Endodermal cell (in vitro differentiated cells): ENCODE measurements around the gene AKAP12. TPM values are rescaled to one million over a fixed set of nuclear protein-coding genes. Genes with fewer than 3 reads are reported as not detected.

Source experiments
- DNase-seq: peaks from one replicate; pipeline ENCODE4 v3.0.0-alpha.2; 2017
- H3K27ac ChIP-seq: 2 replicates; pipeline ENCODE4 v1.5.1; 2013; ENCODE audit warnings: mild to moderate bottlenecking, low read depth, low read length, moderate library complexity
- H3K27me3 ChIP-seq: 2 replicates; pipeline ENCODE4 v1.6.1; 2013; ENCODE audit warnings: mild to moderate bottlenecking, low read length, moderate library complexity; ENCODE audit not compliant: insufficient read depth, control insufficient read depth, poor library complexity, severe bottlenecking
- H3K36me3 ChIP-seq: 2 replicates; pipeline ENCODE4 v1.7.0; 2013; ENCODE audit warnings: mild to moderate bottlenecking, low read length, moderate library complexity; ENCODE audit not compliant: control insufficient read depth, insufficient read depth
- H3K4me1 ChIP-seq: one replicate; pipeline ENCODE4 v1.7.0; 2013; ENCODE audit warnings: low read length; ENCODE audit not compliant: control insufficient read depth, insufficient read depth
- H3K4me3 ChIP-seq: 2 replicates; pipeline ENCODE4 v1.5.1; 2013; ENCODE audit warnings: mild to moderate bottlenecking, low read length, moderate library complexity
- H3K9ac ChIP-seq: 2 replicates; pipeline ENCODE4 v1.6.1; 2013; ENCODE audit warnings: mild to moderate bottlenecking, low read length, moderate library complexity; ENCODE audit not compliant: poor library complexity, severe bottlenecking; ENCODE audit errors: extremely low read depth
- H3K9me3 ChIP-seq: 2 replicates; pipeline ENCODE4 v1.6.1; 2013; ENCODE audit warnings: mild to moderate bottlenecking, low read length, moderate library complexity; ENCODE audit not compliant: control insufficient read depth
- H3K27ac Mint-ChIP-seq: 2 replicates; pipeline ENCODE4 v1.8.0; 2020; ENCODE audit warnings: mixed read lengths
- H3K27me3 Mint-ChIP-seq: 2 replicates; pipeline ENCODE4 v1.8.0; 2021; ENCODE audit warnings: mild to moderate bottlenecking, mixed read lengths; ENCODE audit not compliant: insufficient read depth
- H3K36me3 Mint-ChIP-seq: 2 replicates; pipeline ENCODE4 v1.8.0; 2020; ENCODE audit warnings: low read depth, mixed read lengths
- H3K4me1 Mint-ChIP-seq: 2 replicates; pipeline ENCODE4 v1.8.0; 2020; ENCODE audit warnings: mixed read lengths
- H3K4me3 Mint-ChIP-seq: 2 replicates; pipeline ENCODE4 v1.8.0; 2020; ENCODE audit warnings: mild to moderate bottlenecking, moderate library complexity, mixed read lengths
- H3K9me3 Mint-ChIP-seq: 2 replicates; pipeline ENCODE4 v1.8.0; 2020; ENCODE audit warnings: mild to moderate bottlenecking, mixed read lengths
- CTCF ChIP-seq: fragments of 200-600 bp; sonication (generic); conservative IDR thresholded peaks from 2 replicates; pipeline ENCODE4 v1.5.0; 2021; ENCODE audit warnings: antibody characterized with exemption, mild to moderate bottlenecking
- WGBS, 2 experiments: methylation state at CpG; one replicate each; pipeline versions ENCODE4 v1.1.5 to v1.1.7; 2013; ENCODE audit warnings: missing lambda C conversion rate in 2 of 2, mixed read lengths in 1 of 2; ENCODE audit not compliant: insufficient coverage in 1 of 2, insufficient read length in 1 of 2; 5-methylcytosine and 5-hydroxymethylcytosine counted together
- total RNA-seq, 2 donors: library from RNA; stranded (reverse); fragmentation: NEBNext Ultra II Directional in 1 of 2; extraction: Animal tissue kit (Norgen Biotek cat#: 25700) in 1 of 2; gene quantifications; 2 replicates in 1 of 2; 3 replicates in 1 of 2; pipeline ENCODE4 v1.2.1, GENCODE V29; 2021

The AKAP12 gene
- total RNA-seq, 2 donors from 2014 or later = 27.3 to 33.3 TPM

DNA sequence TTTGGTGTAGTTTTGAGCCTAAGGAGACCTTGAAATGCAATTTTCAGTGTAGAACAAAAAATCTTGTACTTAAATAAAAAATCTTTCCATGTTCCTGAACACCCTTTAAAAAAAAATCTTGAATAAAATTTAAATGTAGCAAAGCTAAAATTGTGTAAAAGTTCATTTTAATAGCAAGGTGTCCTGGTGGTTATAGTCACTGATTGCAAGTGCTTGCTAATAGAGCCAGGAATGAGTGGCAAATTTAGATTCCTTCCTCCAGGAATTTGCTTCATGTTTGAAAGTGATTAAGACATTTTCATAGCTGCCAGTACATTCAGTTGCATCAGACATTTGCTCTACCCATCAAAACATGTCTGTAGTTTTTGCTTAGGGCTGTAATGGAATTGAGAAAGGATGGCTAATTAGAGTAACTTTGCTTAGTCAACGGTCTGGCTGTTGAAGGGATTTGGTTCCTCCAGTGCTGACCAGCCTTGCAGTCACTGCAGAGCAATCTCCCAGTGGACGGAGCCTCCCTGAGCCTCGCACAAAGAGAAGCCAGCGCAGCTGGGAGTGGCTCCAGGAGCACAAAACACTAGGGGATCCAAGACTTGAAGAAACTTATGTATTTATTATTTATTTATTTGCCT, 36.5 kb downstream of the AKAP12 start:
- H3K4me1 Mint-ChIP-seq = peaks cover 9% of the 10 kb centered on the region
- WGBS, 2 experiments = 85% methylated on average over 4 of the region's 4 CpGs; no CpG with 5 or more reads in 1 of the 2 experiments
- no peak overlapping the region for H3K27ac Mint-ChIP-seq
- no peaks in the 10 kb centered on the region for H3K9me3 Mint-ChIP-seq
- peak; percentile 27 for TF ChIP-seq CTCF
- no peak overlapping the region for H3K4me3 Mint-ChIP-seq
- H3K27me3 Mint-ChIP-seq = no peaks in the 10 kb centered on the region
- Histone ChIP-seq H3K36me3 (no peaks in the 10 kb centered on the region), H3K27me3 (no peaks in the 10 kb centered on the region), H3K27ac (no peak overlapping the region), H3K9ac (no peak overlapping the region), H3K4me3 (no peak overlapping the region), H3K9me3 (no peaks in the 10 kb centered on the region), H3K4me1 (no peaks in the 10 kb centered on the region)
- no peaks in the 10 kb centered on the region for H3K36me3 Mint-ChIP-seq
- no peak for DNase-seq

- Histone ChIP-seq H3K4me1 (no peaks in the 10 kb centered on the region), H3K9ac (no peak overlapping the region), H3K4me3 (no peak overlapping the region), H3K27ac (no peak overlapping the region), H3K9me3 (no peaks in the 10 kb centered on the region), H3K27me3 (no peaks in the 10 kb centered on the region), H3K36me3 (no peaks in the 10 kb centered on the region)
- Mint-ChIP-seq H3K36me3 (no peaks in the 10 kb centered on the region), H3K9me3 (no peaks in the 10 kb centered on the region), H3K27ac (no peak overlapping the region), H3K27me3 (no peaks in the 10 kb centered on the region), H3K4me1 (peaks cover 10% of the 10 kb centered on the region), H3K4me3 (no peak overlapping the region)
- no CpG with 5 or more reads among the region's 2 CpGs for WGBS, 2 experiments
- TF ChIP-seq CTCF = no peak
- DNase-seq = no peak
These were observed 40.1 kb downstream of the AKAP12 start for GRCh38 chr6:151279891-151280290.

GRCh38 chr6:151280859-151281258, 41.1 kb downstream of the AKAP12 start:
- no peaks in the 10 kb centered on the region for H3K9me3 ChIP-seq
- Mint-ChIP-seq H3K36me3 (no peaks in the 10 kb centered on the region), H3K27ac (no peak overlapping the region), H3K4me1 (peaks cover 10% of the 10 kb centered on the region), H3K27me3 (no peaks in the 10 kb centered on the region), H3K4me3 (no peak overlapping the region), H3K9me3 (no peaks in the 10 kb centered on the region)
- no peaks in the 10 kb centered on the region for H3K36me3 ChIP-seq
- no peak overlapping the region for H3K27ac ChIP-seq
- no peak overlapping the region for H3K9ac ChIP-seq
- no peak for TF ChIP-seq CTCF
- no peaks in the 10 kb centered on the region for H3K27me3 ChIP-seq
- H3K4me3 ChIP-seq = no peak overlapping the region
- H3K4me1 ChIP-seq = no peaks in the 10 kb centered on the region
- no peak for DNase-seq
- WGBS, 2 experiments = 89 to 100% methylated on average over 1 to 4 of the region's 4 CpGs
